Skeletal muscle cell (primary cell): Measurements from ENCODE around the gene AGAP1.

Experiments used
- DNase-seq: peaks from one replicate; pipeline ENCODE4 v3.0.0-alpha.2; 2010; ENCODE audit warnings: low read depth
- H3K4me3 ChIP-seq: 2 replicates; pipeline ENCODE4 v1.5.1; 2011; ENCODE audit warnings: low read depth, mild to moderate bottlenecking, control low read depth, low read length, moderate library complexity

Gene AGAP1

DNA sequence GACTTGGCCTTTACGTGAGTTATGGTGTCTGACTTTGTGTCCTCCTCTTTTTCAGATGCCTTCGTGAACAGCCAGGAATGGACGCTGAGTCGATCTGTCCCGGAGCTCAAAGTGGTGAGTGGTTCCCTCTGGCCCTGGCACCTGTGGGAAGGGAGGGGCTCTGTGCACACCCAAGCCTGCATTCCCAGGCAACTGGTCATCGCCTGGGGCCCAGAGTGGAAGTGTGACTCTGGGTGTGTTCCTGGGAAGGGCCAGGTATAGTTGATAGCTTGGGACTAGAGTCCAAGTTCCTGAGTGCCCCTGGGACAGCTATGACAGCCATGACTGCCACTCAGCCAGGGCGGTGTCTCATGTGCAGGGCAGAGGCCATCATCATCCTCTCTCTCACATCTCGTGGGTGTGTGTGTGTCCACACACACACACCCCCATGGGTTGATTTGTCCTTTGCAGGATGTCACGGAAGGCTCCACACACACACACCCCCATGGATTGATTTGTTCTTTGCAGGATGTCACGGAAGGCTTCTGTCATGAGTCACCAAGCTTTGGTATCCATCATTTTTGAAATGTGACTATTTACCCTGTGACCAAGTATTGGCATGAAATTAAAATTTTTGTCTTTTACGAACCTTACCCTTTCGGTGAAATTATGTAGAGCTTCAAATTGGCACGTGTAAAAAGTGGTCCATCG, 215.4 kb downstream of the AGAP1 start:
- no peak for DNase-seq
- H3K4me3 ChIP-seq, result no peak overlapping the region

DNA sequence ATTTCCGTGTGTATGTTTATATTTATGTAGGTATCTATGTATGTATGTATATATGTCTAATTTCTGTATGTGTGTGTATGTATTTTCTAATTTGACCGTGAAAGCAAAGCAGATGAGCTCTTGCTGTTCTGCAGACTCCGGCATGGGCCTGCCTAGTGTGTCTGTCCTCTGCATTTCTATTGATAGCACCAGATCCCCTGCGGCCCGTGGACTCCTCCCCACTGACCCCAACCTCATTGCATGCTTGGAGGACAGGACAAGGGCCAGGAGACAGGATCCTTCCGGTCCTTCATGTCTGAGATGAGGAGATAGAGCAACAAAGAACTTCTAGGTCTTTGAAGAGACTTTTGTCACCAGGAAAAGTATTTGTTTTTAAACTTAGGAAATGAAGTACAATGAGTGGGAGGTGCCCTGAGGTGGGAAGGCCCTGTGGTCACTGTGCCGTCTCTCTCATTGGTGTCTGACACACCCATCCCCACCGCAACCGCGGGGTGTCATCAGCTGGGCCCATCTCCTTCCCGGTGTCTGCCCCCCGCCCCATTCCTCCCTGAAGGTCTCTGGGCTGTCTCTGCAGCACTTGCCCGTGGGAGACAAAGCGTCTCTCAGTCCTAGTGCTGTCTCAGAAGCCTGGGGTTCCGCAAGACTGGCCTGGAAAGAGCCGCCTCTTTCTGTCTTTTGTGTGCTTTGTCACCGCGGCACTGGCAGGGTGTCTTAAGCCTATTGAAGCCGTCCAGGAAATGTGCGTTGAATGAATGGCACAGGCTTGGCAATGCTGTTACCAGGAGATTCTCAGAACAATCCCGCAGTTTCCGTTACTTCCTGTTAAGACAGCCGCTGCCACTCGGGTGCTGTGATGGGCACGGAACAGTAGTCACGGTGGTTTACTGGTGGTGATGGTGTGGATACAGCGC, 216.4 kb downstream of the AGAP1 start:
- DNase-seq, result no peak

DNA sequence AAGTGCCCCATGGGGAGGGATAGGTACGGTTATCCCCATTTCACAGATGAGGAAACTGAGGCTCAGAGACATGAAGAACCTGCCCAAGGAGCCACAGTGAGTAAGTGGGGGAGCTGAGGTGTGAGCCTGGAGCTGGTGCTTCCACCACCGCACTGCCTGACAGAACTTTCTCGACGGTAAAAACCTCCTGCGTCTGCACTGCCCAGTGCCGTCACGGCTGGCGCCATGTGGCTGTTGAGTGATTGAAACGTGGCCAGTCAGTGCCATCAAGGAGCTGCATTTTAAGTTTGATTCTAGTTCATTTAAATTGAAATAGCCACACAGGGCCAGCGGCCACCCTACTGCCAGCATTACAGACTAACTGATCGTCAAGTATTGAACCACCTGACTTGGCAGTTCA, 217.1 kb downstream of the AGAP1 start:
- no peak overlapping the region for H3K4me3 ChIP-seq
- no peak for DNase-seq

More for the DNA sequence above, 216.4 kb downstream of the AGAP1 start:
- no peak overlapping the region for H3K4me3 ChIP-seq

DNA sequence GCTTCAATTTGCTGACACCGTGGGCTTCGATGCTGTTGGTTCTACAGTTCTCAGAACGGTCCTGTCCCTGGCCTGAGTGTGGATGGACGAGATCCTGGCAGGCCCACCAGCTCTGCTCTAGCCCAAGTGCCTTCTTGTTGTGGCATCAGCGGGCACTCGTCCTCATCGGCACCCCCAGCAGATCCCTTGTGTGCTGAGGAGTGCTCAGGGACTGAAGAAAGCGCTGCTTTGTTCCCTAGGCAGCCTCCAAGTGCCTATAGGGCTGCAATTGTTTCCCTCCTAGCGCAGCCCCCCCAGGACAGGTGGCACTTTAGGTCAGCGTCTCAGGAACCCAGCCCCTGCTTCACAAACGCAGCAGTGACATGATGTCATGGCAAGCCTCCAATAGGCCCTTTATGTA, 217.7 kb downstream of the AGAP1 start:
- no peak for DNase-seq

DNA sequence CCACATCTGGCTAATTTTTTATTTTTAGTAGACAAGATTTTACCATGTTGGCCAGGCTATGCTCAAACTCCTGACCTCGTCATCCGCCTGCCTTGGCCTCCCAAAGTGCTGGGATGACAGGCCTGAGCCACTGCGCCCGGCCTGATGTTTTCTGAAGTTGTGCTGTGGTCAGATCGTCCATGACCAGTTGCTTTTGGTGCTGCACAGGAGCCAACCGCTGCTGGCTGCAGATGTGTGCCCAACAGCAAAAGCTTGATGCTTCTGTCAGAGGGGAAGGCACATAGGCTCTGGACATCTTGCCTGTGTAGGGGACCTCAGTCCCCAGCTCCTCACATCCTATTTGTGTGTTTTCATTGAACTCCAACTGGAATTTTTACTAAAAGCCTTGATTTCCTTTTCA, 218.3 kb downstream of the AGAP1 start:
- DNase-seq, result no peak
- no peak overlapping the region for H3K4me3 ChIP-seq

More for the DNA sequence above, 217.7 kb downstream of the AGAP1 start:
- H3K4me3 ChIP-seq, result no peak overlapping the region

DNA sequence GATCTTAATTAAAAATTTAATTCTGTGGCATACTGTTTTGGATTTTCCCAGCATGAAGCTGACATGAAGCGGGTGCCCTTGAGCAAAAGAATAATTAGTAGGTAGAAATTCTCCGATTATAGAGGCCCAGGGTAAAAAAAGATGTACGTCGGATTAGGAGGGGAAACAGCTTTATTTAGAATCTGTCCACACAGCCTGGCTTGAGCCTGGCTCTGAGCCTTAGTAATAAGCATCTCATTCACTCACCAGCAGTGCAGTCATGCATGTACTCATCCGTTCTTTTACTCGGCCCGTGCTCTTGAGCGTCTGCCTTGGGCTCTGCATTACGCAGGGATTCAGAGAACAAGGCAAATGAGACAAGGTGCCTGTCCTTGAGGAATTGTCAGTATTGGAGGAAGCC, 219.3 kb downstream of the AGAP1 start:
- H3K4me3 ChIP-seq, result no peak overlapping the region
- no peak for DNase-seq

DNA sequence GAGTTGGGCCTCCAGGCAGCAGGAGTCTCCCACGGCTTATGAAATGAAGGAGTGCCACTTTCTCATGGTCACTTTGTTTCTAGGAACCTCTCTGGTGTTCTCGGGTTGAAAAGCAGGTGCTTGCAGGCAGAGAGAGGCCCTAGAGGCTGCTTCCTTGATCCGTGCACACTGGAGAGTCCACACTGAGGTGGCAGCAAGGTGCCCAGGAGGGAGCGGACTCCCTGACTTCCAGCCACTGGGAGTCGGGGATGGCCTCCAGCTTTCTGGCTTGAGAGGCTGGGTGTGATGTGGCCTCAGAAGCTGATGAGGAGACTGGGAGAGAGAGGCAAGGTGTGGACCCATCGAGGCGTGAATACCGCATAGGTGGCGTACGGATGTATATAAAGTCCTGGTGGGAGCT, 221.8 kb downstream of the AGAP1 start:
- DNase-seq, result no peak
- no peak overlapping the region for H3K4me3 ChIP-seq

DNA sequence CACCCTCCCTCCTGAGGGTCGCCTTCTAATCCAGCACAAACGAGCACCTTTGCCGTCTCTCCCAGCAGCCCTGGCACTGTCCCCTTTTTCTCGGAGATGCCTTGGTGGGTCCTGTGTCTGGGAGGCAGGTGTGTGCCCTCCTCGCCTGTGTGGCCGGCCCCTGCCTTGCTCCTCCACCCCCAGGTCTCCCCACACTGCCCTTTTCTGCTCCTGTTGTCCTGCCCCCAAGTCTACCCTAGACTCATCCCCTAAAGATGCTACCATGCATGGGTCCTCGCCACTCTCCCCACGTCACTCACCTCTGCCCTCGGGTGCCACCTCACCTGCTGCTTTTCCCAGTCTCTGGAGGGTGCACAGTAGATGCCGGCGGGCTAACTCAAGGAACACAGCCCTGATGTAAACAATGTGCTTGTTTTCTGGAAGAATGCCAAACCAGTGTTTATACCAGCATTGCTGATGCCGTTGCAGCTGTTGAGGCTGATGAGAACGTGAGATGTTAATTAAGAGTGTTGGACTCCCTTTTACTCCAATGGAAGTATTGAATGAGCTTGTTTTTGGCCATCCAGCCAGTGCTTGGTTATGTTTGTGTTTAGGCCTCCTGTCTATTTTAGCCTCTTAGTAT, 223.1 kb downstream of the AGAP1 start:
- DNase-seq, result no peak
- no peak overlapping the region for H3K4me3 ChIP-seq

DNA sequence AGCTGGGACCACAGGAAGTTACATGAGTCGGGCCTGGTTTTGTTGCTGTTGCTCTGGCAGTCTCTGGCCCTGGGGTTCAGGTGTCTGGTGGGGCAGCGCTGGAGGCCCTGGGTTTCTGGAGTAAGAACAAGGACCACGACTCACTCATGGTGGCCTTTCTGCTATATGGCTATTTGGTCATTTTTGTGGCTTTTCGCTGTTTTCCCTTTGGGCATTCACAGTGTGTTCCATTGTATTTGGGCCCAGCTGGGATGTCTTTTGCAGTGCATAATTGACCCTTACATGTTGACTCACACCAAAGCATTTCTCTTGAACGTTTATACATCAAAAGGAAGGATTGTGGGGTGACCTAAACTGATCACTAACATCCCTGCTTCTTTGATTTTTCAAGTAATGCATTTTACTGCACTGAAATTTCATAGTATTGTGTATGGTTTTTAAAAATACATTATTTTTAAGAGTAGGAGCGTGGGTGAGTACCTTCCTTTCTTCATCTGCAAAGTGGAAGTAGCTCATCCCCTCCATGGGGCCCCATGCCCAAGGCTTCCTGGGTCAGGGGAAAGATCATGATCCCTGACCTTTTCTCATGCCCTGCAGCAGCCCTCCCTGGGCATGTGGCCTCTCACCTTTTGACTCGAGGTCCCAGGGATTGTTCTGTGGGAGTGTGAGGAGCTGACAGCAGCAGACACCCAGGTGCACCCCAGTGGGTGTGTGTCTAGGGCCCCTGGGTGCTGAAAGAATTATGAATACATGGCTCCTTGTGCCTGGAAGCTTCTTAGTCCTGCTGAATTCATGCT, 225.5 kb downstream of the AGAP1 start:
- no peak overlapping the region for H3K4me3 ChIP-seq
- no peak for DNase-seq

DNA sequence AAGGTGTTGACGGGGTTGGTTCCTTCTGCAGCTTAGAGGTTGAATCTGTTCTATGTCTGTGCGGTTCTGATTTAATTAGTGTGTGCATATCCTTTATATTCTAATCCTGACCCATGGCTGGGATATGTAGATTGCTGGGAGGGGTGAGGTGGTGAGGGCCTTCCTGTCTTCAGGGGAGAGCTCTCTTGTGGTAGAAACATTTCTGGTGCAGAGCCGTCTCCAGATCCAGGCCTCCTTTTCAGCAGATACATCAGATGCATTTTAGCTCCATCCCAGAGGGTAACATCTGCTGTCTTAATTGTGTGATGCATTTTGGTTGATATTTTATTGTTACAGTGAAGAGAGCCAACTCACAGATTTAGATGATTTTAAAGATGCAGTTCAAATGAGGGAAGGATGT, 227.8 kb downstream of the AGAP1 start:
- DNase-seq, result no peak
- no peak overlapping the region for H3K4me3 ChIP-seq

DNA sequence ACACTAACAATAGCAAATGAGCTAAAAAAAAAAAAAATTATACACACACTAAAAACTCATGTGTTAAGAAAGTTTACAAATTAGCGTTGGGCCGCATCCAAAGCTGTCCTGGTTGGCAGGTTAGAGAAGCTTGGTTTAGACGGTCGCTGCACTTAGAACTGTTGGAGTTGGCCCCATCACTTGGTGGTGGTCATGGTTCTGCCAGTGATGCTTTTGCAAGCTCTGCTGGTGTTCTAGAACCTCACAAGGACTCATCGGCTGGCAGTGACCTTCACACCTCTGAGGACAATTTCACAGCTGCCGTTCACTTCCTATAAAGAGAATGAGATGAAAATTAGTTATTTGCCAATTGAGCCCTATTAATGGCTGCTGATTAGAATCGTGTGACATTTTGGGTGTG, 229.0 kb downstream of the AGAP1 start:
- H3K4me3 ChIP-seq, result no peak overlapping the region
- no peak for DNase-seq

DNA sequence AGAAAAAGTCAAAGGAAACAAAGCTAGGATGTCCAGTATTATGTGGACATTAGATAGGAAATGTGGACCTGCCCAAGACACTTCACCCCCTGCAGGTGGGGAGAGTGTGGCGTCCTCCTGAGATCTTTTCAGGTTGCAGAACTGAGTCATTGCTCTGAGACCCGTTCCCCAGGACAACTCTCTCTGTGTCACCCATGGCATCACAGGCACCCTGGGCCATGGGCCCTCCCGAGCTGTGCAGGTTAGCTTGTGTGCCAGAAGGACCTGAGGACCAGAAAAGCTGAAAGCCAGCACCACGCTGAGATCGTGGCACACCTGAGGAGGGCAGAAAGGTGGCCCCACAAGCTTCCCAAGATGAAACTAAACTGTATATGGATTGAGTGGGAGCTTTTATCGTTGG, 229.5 kb downstream of the AGAP1 start:
- no peak for DNase-seq
- no peak overlapping the region for H3K4me3 ChIP-seq

DNA sequence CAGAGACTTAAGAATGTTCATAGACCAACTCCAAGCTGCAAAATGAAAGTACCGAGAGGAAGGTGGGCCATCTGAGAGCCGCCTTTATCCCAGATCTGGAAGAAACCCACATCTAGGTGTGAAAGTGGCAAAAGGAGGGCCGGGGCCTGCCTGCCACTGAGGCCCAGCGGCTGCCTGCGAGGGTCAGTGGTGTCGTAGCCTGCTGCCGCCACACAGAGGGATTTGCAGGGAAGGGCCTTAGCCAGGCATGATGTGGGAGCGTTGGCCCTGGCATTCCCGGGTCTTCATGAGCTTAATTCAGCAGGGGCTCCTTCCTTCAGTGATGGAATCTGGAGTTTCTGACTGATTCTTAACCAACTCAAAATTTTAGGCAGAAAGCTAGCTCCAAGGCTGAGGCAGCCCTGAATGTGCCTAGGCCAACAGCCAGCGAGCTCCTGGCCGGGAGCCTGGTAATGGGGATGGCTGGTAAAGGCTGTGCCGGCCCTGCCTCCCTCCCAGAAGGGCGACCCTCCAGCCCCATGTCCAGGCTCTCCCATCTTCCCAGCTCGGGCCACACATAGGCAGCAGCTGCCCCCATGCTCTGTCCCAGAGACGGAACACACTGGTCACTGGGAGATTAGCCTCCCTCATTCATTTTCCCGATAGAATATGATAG, 230.1 kb downstream of the AGAP1 start:
- no peak for DNase-seq
- H3K4me3 ChIP-seq, result no peak overlapping the region

DNA sequence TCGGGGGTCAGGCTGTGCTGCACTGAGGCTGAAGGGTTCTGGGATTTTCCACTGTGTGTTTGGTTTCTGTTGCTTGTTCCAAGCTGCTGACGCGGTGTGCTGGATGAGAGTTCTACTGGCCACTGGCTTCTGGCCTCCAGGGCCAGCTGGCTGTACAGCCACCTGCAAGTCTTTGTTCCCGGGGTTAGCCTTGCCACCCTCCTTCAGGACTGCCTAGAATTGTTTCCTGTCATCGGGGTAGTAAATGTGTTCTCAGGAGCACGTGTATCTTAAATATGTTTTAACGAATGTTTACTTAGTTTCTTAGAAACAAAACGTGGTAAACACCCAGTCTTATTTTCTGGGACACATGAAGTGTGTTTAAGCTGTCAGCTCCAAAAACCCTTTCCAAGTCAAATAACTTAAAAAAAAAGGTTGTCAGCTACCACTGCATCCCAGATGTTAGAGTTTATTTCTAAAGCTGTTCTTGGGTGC, 231.2 kb downstream of the AGAP1 start:
- no peak for DNase-seq

DNA sequence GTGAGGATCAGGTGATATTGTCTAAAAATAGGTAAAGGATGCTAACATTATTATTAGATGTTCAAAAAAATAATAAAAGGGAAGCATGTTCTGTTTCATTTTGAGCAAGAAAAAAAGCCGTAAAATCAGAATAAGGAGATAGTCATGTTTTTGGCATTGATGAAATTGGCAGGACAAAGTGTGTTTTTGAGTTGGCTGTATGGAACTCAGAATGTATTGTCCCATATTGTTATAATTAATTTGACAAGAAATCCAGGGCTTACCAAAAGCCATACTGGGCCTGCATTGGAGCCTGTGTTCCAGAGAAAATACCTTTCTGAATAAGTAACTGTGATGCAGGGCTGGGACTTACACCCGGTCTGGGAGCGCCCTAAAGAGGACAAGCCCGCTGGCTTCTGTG, 232.0 kb downstream of the AGAP1 start:
- H3K4me3 ChIP-seq, result no peak overlapping the region
- DNase-seq, result no peak

More for the DNA sequence above, 231.2 kb downstream of the AGAP1 start:
- no peak overlapping the region for H3K4me3 ChIP-seq

DNA sequence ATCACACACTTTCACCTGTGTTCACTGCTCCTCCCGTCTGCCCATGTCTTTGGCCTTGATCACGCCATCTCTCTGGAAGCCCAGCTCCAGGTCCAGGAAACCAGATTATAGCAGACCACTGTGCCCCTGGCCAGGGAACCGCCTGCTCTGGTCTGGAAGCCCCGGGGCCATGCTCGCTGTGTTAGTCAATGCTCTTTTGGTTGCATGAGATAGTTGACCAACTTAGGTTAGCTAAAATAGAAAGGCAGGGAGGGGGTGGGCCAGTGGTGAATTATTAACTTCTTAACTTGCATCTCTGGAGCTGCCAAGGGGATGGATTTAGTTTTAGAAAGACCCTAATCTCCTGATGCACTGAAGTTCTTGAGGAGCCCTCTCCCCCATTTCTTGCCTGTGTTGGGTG, 232.7 kb downstream of the AGAP1 start:
- H3K4me3 ChIP-seq, result no peak overlapping the region
- no peak for DNase-seq

DNA sequence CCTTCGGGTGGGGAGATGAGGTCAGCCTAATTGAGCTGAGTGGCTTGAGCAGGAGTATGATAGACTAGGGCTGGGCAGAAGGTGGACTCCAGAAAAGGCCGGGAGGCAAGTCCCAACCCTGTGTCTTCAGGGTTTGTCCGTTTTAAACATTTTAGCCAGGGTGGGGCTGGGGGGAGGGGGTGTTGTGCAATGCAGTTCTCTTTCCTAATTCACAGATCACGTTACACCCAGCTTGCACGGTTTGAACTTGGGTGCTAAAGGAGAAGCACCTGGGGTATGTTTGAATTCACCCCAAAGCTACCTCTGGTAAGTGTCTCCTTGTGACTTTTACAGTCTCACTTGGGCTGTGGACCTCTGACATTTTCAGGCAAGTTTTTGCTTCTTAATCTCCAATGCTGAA, 233.3 kb downstream of the AGAP1 start:
- H3K4me3 ChIP-seq, result no peak overlapping the region
- DNase-seq, result no peak

DNA sequence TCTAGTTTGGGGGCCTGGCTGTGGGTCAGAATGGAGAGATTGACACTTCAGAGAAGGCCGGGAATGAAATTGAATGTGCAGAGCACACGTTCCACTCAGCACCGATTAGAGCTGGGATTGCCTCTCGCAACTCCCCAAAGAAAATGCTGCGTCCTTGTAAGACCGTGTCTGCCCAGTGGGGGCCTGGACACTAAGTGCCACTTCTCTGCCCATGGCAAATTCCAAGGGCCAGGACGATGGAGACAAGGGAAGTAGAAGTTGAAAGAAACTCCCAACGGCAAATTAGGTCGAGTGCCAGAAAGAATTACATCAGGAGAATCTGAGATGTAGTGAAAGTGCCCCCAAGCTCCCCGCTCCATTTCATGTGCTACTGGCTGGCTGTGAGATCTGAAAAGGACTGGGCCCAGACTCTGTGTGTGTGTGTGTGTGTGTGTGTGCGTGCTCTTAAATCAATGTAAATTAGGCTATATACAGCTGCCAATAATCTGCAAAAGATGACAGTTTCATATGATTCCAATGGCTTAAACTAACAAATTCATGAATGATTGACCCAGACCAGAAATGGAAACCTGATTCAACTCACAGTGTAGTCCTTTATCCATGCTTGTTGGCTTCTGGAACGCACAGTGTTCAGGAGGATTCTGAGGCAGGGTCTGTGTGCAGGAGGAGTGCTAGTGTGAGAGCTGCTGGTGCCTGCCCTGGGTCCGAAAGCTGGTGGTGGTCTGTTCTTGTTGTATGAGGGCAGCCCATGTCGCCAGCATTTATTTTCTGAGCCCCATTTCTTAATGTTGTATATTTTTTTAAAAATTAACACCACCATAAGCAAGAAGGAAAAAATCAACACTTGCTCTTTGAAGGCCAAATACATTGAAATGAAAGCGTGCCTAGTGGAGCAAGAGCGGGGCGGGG, 234.3 kb downstream of the AGAP1 start:
- DNase-seq, result no peak
- H3K4me3 ChIP-seq, result no peak overlapping the region
